HTR-8/SVneo (cell line): Measurements from ENCODE around the gene MRPS16.

Experiments used
- DNase-seq: peaks from one replicate; pipeline ENCODE4 v3.0.0; 2011; ENCODE audit warnings: low spot score, mixed read lengths; ENCODE audit not compliant: insufficient read length
- FAIRE-seq: peaks from 2 replicates; lab custom pipeline; 2011; peaks lifted over from hg19 to GRCh38; lab: Jason Lieb, UNC

MRPS16 gene

DNA sequence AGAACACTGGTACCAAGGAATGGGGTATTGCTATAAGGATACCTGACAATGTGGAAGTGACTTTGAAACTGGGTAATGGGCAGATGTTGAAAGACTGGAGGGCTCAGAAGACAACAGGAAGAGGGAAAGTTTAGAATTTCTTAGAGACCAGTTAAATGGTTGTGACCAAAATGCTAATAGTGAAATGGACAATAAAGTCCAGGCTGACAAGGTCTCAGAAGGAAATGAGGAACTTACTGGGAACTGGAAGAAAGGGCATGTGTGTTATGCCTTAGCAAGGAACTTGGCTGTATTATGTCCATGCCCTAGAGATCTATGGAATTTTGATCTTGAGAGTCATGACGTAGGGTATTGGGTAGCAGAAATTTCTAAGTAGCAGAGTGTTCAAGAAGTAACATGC lies 46.6 kb downstream of the MRPS16 start:
- DNase-seq (no peak), FAIRE-seq (no peak)

DNA sequence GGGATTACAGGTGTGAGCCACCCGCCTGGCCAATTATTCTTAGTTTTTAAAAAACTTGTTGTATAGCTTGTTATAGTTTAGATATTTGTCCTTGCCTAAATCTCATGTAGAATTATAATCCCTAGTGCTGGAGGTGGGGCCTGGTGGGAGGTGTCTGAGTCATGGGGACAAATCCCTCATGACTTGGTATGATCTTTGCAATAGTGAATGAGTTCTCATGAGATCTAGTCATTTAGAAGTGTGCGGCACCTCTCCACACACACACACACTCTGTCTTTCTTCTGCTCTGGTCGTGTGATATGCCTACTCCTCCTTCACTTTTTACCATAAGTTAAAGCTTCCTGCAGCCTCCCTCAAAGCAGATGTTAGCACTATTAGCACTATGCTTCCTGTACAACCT lies 47.4 kb downstream of the MRPS16 start:
- no peak for FAIRE-seq

More for the DNA sequence above, 47.4 kb downstream of the MRPS16 start:
- DNase-seq = no peak
